ENCODE data around the gene SLC6A11.

GRCh38 chr3:10822055-10822454 lies 6.0 kb downstream of the SLC6A11 start:
- TF ChIP-seq CTCF (IDR thresholded peaks at IDR 0.05), result no peak
- no peak for TF ChIP-seq POLR2A (IDR thresholded peaks at IDR 0.05)

All from uterus (tissue), 2 donors.